Progenitor cell of endocrine pancreas (in vitro differentiated cells): ENCODE measurements around the gene BNC2. TPM values are rescaled to one million over a fixed set of nuclear protein-coding genes. Genes with fewer than 3 reads are reported as not detected.

Experiments used
- DNase-seq: peaks from one replicate; pipeline ENCODE4 v3.0.0; 2021; ENCODE audit warnings: low spot score; ENCODE audit not compliant: unreplicated experiment
- H3K27ac Mint-ChIP-seq: 2 replicates; pipeline ENCODE4 v1.8.0; 2021; ENCODE audit warnings: mild to moderate bottlenecking, moderate library complexity, mixed read lengths
- H3K27me3 Mint-ChIP-seq: 2 replicates; pipeline ENCODE4 v1.8.0; 2021; ENCODE audit warnings: mixed read lengths
- H3K36me3 Mint-ChIP-seq: 2 replicates; pipeline ENCODE4 v1.8.0; 2022; ENCODE audit warnings: mixed read lengths; ENCODE audit not compliant: insufficient read depth
- H3K4me1 Mint-ChIP-seq: 2 replicates; pipeline ENCODE4 v1.8.0; 2021; ENCODE audit warnings: low read depth, mixed read lengths
- H3K4me3 Mint-ChIP-seq: 2 replicates; pipeline ENCODE4 v1.8.0; 2021; ENCODE audit warnings: low read depth, mild to moderate bottlenecking, moderate library complexity, mixed read lengths
- H3K9me3 Mint-ChIP-seq: 2 replicates; pipeline ENCODE4 v1.8.0; 2021; ENCODE audit warnings: low read depth, mixed read lengths
- CTCF ChIP-seq: fragments of 200-600 bp; sonication (generic); IDR thresholded peaks from one replicate; pipeline ENCODE4 v1.5.0; 2021; ENCODE audit warnings: antibody characterized with exemption, mild to moderate bottlenecking; ENCODE audit not compliant: unreplicated experiment
- total RNA-seq: library from RNA; stranded (reverse); gene quantifications from 2 replicates; pipeline ENCODE4 v1.2.1, GENCODE V29; 2021

The BNC2 gene
- total RNA-seq, 1 donor from 2014 or later: 1.0 TPM

GRCh38 chr9:16720386-16720785, 150.1 kb downstream of the BNC2 start:
- Mint-ChIP-seq H3K4me1 (peaks cover 2% of the 10 kb centered on the region), H3K36me3 (no peaks in the 10 kb centered on the region), H3K27me3 (peaks cover 27% of the 10 kb centered on the region), H3K27ac (no peak overlapping the region), H3K4me3 (no peak overlapping the region), H3K9me3 (no peaks in the 10 kb centered on the region)
- no peak for TF ChIP-seq CTCF
- no peak for DNase-seq

GRCh38 chr9:16719921-16720320, 150.5 kb downstream of the BNC2 start:
- peaks cover 2% of the 10 kb centered on the region for H3K4me1 Mint-ChIP-seq
- H3K27ac Mint-ChIP-seq: no peak overlapping the region
- no peaks in the 10 kb centered on the region for H3K36me3 Mint-ChIP-seq

DNA sequence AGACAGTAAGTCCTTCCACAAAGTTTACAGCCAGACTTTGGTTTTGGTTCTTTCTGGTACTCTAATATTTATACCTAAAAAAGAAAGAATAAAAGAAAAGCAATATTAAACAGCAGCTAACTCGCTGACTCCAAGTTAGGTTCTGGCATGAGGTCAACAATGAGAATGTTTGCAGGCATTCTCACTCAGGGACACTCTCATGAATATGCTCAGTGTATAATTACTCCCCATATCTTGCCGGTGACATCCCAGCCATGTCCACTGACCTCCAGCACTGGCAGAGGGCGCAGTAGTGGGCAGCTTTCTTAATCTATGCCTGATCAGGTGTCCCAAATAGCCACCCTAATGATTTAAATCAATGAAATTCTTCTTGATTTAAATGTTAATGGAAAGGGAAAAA, 151.5 kb downstream of the BNC2 start:
- H3K4me1 Mint-ChIP-seq: peaks cover 4% of the 10 kb centered on the region
- H3K27me3 Mint-ChIP-seq: peaks cover 26% of the 10 kb centered on the region
- TF ChIP-seq CTCF: no peak
- no peaks in the 10 kb centered on the region for H3K36me3 Mint-ChIP-seq
- no peak overlapping the region for H3K4me3 Mint-ChIP-seq
- H3K27ac Mint-ChIP-seq: no peak overlapping the region
- DNase-seq: no peak
- no peaks in the 10 kb centered on the region for H3K9me3 Mint-ChIP-seq

More at GRCh38 chr9:16719921-16720320, 150.5 kb downstream of the BNC2 start:
- no peak for DNase-seq
- no peaks in the 10 kb centered on the region for H3K9me3 Mint-ChIP-seq
- H3K27me3 Mint-ChIP-seq: peaks cover 26% of the 10 kb centered on the region
- no peak overlapping the region for H3K4me3 Mint-ChIP-seq
- no peak for TF ChIP-seq CTCF

DNA sequence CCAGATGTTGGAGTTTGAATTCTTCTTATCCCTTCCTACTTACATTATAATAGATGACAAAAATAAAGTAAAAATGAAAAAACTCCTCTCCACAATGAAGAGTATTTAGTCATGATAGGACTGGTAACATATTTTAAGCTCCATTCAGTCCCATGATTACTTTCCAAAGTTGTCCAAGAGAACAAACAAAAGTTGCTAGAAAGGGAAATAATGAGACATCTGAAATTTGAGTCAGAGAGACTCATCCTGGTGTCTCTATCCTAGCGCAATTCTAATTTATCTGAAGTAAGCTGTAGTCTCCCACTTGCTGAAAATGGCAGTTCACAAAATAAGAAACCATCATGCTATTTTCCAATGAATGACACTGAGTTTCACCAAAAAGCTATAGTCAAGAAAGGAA, 152.2 kb downstream of the BNC2 start:
- H3K4me1 Mint-ChIP-seq: peaks cover 4% of the 10 kb centered on the region
- H3K4me3 Mint-ChIP-seq: no peak overlapping the region
- TF ChIP-seq CTCF: no peak
- H3K36me3 Mint-ChIP-seq: no peaks in the 10 kb centered on the region
- H3K27me3 Mint-ChIP-seq: peaks cover 26% of the 10 kb centered on the region
- no peak for DNase-seq
- no peak overlapping the region for H3K27ac Mint-ChIP-seq
- H3K9me3 Mint-ChIP-seq: no peaks in the 10 kb centered on the region

DNA sequence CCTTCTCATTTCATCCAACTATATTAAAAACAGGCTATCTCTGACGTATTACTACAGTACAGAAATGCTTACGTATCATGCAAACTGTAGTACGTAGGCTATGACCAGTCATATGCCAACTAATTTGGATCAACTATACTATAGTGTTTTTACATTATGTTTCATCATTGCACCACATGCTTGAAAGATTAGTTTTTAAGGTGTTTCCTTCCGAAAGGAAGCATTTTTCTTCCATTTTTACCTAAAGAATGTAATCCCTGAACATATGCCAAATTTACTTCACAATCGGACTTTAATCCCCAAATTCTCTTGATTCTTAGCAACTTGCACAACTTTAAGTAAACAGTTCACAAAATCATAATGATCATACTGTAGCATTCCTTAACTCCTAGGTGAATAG, 153.9 kb downstream of the BNC2 start:
- TF ChIP-seq CTCF: no peak
- Mint-ChIP-seq H3K4me1 (peaks cover 4% of the 10 kb centered on the region), H3K4me3 (no peak overlapping the region), H3K36me3 (no peaks in the 10 kb centered on the region), H3K27me3 (peaks cover 25% of the 10 kb centered on the region), H3K9me3 (no peaks in the 10 kb centered on the region), H3K27ac (no peak overlapping the region)
- DNase-seq: no peak
